Bronchial epithelial cell (primary cell): ENCODE results near the gene ZNF414. TPM values are rescaled to one million over a fixed set of nuclear protein-coding genes. Genes with fewer than 3 reads are reported as not detected.

Experiments
- DNase-seq: peaks from one replicate; pipeline ENCODE4 v3.0.0-alpha.2; 2010; ENCODE audit warnings: low read depth
- FAIRE-seq: peaks from 2 replicates; lab custom pipeline; 2011; peaks lifted over from hg19 to GRCh38; lab: Jason Lieb, UNC
- H3K27me3 ChIP-seq: 2 replicates; pipeline ENCODE4 v1.5.1; 2011; ENCODE audit warnings: low read length; ENCODE audit not compliant: control insufficient read depth, insufficient read depth
- H3K36me3 ChIP-seq: 2 replicates; pipeline ENCODE4 v1.5.1; 2011; ENCODE audit warnings: low read length; ENCODE audit not compliant: control insufficient read depth, insufficient read depth
- H3K4me3 ChIP-seq: 2 replicates; pipeline ENCODE4 v1.5.1; 2011; ENCODE audit warnings: mild to moderate bottlenecking, low read depth, low read length, control low read depth
- total RNA-seq: library from RNA; depleted of rRNA; stranded (reverse); fragments of >200 nt; gene quantifications from 2 replicates; pipeline ENCODE4 v1.2.1, GENCODE V29; 2014
- TF ChIP-seq, protein P1 (sequence below): IDR thresholded peaks from 2 replicates; pipeline ENCODE4 v1.5.1; 2011; ENCODE audit warnings: mild to moderate bottlenecking, moderate library complexity, low read length, control low read depth, inconsistent platforms; ENCODE audit not compliant: insufficient read depth, severe bottlenecking

ZNF414 gene
- total RNA-seq, 1 donor from 2014 or later = 3.4 TPM

DNA sequence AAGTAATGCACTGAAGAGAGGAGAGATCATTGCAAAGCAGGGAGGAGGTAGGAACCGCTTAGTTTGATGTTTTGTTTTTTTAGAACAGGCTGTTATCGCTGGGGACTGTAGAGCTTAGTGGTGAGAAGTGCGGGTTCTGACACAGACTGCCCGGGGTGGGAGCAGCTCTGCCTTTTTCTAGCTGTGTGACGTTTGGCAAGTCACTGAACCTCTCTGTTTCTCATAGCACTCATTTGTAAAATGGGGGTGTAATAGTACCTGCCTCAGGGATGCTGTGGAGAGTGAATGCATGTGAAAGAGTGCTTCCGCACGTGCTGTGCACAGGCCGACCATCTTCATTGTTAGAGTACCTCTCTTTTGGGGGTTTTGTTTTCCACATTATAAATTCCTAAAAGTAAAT is 30.8 kb downstream of the ZNF414 start:
- Histone ChIP-seq H3K36me3 (peaks cover 29% of the 10 kb centered on the region), H3K27me3 (no peaks in the 10 kb centered on the region), H3K4me3 (no peak overlapping the region)
- DNase-seq = no peak
- TF ChIP-seq, protein P1, sequence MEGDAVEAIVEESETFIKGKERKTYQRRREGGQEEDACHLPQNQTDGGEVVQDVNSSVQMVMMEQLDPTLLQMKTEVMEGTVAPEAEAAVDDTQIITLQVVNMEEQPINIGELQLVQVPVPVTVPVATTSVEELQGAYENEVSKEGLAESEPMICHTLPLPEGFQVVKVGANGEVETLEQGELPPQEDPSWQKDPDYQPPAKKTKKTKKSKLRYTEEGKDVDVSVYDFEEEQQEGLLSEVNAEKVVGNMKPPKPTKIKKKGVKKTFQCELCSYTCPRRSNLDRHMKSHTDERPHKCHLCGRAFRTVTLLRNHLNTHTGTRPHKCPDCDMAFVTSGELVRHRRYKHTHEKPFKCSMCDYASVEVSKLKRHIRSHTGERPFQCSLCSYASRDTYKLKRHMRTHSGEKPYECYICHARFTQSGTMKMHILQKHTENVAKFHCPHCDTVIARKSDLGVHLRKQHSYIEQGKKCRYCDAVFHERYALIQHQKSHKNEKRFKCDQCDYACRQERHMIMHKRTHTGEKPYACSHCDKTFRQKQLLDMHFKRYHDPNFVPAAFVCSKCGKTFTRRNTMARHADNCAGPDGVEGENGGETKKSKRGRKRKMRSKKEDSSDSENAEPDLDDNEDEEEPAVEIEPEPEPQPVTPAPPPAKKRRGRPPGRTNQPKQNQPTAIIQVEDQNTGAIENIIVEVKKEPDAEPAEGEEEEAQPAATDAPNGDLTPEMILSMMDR = no peak
- FAIRE-seq = no peak

DNA sequence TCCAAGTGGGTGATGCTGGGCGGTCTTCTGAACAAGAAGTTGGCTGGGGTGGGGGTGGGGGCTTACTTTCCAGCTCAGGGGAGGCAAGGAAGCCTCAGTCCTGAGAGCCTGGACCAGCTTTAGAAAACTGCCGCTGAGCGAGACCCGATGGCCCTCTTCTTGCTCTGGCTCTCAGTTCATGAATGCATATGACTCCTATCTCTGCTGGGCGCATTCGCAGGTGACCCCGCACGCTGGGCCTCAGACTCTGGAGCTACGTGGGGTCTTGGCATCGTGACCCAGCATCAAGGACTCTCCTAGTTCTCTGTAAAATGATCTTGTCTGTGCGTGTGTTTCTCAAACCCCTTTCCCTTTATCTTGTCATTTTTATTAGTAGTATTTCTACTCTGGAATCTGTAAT is 31.3 kb downstream of the ZNF414 start:
- no peak for FAIRE-seq
- Histone ChIP-seq H3K36me3 (peaks cover 27% of the 10 kb centered on the region), H3K27me3 (no peaks in the 10 kb centered on the region), H3K4me3 (no peak overlapping the region)
- TF ChIP-seq, protein P1 = no peak
- DNase-seq = no peak

DNA sequence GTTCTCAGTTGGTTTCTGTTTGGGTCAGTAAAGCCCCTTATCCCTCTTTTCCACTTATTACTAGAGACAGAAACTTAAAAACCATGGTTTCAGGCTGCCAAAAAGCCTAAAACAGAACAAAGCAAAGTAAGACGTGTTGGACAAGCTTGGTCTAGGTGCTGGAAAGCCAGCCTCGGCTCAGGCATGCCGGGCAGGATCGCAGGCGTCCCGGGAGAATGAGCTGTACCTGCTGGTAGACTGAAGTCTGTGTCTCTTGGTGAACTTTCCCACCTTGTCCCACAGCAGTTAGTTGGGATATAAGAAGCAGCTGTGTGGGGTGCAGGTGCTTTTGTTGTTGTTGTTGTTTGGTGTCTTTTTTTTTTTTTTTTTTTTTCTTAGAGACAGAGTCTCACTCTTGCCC is 32.4 kb downstream of the ZNF414 start:
- DNase-seq (no peak), FAIRE-seq (no peak)
- no peak overlapping the region for H3K4me3 ChIP-seq
- peaks cover 23% of the 10 kb centered on the region for H3K36me3 ChIP-seq
- no peaks in the 10 kb centered on the region for H3K27me3 ChIP-seq
- TF ChIP-seq, protein P1 = no peak

DNA sequence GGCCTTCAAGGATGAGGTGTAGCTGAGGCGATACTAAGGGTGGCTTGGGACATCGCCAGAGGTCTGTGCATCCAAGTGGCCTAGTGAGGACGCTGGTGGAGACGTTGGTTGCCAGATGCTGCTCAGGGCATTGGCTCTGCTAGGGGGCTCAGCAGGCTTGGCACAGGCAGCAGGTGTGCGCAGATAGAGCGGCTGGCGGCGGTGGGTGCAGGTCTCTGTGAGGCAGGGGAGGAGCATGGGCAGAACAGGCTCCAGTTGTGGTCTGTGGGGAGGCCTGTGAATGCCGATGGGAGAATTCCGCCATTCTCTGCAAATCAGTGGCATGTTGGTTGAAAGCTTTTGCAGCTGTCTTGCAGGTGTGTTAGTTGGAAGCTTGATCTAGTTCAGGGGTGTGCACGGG is 32.8 kb downstream of the ZNF414 start:
- Histone ChIP-seq H3K36me3 (peaks cover 22% of the 10 kb centered on the region), H3K27me3 (no peaks in the 10 kb centered on the region), H3K4me3 (no peak overlapping the region)
- FAIRE-seq (no peak), DNase-seq (no peak)
- TF ChIP-seq, protein P1 = no peak

DNA sequence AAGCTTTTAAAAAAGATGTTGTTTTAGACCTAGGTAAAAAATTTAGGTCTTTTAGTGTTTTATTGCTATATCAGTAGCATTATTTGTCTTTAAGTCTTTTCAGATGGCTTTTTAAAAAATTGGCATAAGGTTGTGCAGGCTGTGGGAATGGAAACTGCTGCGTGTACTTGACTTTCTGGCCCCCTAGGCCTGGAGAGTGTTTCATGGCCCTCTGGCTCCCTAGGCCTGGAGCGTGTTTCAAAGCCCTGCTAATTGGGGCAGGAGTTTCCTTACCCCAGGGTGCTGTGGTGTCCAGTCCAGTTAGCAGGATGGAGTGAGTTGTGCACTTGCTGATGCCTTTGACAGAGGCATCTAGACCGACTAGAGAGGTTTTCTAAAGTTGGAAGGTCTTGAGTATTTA is 35.4 kb downstream of the ZNF414 start:
- TF ChIP-seq, protein P1 = no peak
- FAIRE-seq (no peak), DNase-seq (no peak)
- peaks cover 16% of the 10 kb centered on the region for H3K36me3 ChIP-seq
- H3K27me3 ChIP-seq = no peaks in the 10 kb centered on the region
- no peak overlapping the region for H3K4me3 ChIP-seq

DNA sequence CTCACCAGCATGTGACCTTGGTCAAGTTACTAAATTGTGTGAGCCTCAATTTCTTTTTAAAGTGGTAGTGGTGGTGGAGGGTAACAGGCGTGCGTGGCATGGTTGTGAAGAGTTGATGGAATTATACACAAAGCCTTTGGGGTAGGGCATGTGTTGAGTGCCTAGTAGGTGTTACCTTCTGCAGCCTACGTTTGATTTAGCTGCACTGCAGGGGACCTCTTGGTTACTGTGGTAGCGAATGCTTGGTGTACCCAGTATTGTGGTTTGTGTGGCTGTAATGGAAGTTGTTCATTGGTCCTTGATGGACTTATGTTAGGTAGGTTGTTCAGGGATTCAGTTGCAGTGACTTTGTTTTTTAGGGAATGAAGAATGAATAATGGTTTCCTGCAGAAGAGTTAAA is 36.1 kb downstream of the ZNF414 start:
- no peak for DNase-seq
- no peak overlapping the region for H3K4me3 ChIP-seq
- H3K27me3 ChIP-seq = no peaks in the 10 kb centered on the region
- TF ChIP-seq, protein P1 = no peak
- H3K36me3 ChIP-seq = peaks cover 14% of the 10 kb centered on the region
- FAIRE-seq = peak; percentile 72
